Femur (tissue), 1 donor: ENCODE results near the gene JPH3.

Experiments used
- DNase-seq: peaks from one replicate; pipeline ENCODE4 v3.0.0-alpha.2; 2017

Gene JPH3

GRCh38 chr16:87684711-87685404 lies 82.5 kb downstream of the JPH3 start:
- no peak for DNase-seq

- no peak for DNase-seq
These were observed 83.1 kb downstream of the JPH3 start for GRCh38 chr16:87685405-87685755.

DNA sequence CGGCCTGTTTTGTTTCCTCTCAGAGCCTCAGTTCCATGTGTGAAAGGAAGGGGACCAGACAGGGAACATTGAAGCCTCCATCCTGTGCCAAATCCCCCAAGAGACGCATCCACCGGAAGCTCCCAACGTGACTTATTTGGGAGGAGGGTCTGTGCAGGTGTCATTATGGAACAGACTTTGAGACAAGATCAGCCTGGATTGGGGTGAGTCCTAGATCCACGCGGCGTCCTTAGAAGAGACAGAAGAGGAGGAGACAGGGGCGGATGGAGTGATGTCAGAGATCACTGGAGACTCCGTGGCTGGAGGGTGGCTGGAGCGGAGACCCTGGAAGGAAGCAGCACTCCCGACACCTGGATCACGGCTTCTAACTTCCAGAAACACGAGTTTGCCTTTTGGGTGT lies 83.5 kb downstream of the JPH3 start:
- no peak for DNase-seq

DNA sequence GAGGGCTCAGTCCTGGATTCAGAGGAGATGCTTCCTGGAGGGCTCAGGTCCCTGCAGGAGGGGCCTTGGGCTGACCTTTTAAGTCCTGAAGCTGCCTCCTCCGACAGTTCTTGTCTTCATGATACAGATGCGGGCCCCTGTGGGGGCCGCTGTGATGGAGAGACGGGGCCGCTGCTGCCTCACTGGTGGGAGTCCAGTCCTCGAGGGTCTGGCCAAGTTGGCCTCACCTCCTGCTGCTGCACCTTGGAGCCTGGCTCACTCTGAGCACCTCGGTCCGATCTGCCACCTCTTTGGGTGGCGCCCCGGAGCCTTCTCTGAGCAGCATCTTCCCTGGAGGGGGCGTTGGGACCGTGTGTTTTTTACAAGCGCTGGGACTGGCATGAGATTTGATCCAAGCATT lies 84.4 kb downstream of the JPH3 start:
- no peak for DNase-seq

GRCh38 chr16:87687126-87687910 lies 85.0 kb downstream of the JPH3 start:
- DNase-seq = peak; percentile 53

DNA sequence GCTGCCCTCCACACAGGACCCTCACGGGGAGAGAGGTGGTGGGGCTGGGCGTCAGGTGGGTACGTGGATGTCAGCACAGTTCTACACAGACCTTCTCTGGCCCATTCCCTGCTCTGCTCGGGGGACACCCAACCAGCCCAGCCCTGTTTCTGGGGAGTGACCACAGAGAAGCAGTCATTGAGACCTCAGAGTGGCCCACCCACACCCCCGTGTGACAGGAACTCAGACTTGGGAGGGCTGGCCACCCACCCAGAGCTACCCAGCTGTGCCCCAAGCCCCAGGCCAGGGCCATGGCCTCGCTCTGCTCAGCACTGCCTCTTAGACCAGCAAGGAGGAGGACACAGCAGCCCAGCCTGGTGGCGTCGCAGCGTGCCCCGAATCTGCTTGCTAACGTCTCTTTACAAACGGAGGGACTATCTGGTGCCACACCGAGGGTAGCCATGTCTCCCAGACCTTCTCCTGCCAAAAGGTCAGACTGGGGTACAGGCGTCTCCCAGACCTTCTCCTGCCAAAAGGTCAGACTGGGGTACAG lies 85.8 kb downstream of the JPH3 start:
- DNase-seq = no peak

GRCh38 chr16:87688876-87689815 lies 86.8 kb downstream of the JPH3 start:
- DNase-seq = no peak

DNA sequence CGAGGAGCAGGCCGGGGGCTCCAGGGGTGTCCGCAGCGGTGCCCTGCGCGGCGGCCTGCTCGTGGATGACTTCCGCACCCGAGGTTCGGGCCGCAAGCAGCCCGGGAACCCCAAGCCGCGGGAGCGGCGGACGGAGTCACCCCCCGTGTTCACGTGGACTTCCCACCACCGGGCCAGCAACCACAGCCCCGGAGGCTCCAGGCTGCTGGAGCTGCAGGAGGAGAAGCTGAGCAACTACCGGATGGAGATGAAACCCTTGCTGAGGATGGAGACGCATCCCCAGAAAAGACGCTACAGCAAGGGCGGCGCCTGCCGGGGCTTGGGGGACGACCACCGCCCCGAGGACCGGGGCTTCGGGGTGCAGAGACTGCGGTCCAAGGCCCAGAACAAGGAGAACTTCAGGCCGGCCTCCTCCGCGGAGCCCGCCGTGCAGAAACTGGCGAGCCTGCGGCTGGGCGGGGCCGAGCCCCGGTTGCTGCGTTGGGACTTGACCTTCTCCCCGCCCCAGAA lies 87.7 kb downstream of the JPH3 start:
- no peak for DNase-seq

DNA sequence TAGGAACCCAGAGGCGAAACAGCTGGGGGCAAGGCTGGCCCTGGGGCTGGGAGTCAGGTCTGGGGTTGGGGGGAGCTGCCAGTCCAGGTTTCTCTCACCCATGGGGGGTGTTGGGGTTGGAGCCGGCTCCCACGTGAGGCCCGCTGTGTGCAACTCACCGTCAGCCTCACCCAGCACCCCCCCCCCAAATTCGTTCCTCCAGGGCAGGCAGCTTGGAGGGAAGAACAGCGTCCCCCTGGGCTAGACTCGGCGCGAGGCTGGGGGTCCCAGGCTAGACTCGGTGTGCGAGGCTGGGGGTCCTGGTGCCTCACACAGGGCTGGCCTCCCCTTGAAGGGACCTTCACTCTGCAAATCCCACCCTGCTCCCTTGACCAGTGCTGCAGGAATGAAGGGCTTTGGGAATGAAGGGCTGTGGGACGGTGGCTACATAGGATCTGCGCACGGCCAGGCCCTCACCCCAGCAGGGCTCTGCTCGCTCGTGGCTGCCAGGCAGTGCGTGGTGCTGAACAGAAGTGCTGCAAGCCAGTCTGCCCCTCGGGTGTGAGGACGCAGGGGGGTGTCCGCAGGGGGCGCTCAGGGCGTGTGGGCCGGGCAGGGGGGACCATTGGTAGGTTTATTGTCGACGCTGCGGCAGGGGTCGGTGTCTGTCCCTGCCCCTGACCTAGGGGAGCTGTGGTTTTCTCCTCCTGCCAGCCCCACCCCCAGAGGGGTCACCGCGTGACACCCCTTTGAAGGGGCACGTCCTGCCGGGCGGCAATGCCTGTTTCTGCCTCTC lies 88.8 kb downstream of the JPH3 start:
- no peak for DNase-seq

DNA sequence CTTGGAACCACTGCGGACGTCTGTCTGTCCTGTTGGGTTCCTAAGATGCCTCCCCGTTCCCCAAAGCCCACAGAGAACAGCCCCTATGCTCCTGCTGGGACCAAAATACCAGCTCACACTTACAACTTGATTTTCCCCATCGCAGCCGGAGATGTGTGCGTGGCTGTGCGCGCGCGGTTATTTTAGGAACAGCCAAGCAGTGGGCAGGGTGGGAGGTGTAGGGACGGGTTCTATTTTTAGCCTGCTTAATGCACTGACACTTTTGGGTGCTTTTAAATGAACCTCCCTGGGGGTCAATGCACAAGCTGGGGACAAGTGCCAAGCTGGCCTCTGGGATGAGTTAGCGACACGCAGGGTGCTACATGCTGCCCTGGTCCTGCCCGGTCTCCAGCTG lies 89.4 kb downstream of the JPH3 start:
- no peak for DNase-seq

- DNase-seq = no peak
These were observed 89.9 kb downstream of the JPH3 start for GRCh38 chr16:87692176-87692575.

DNA sequence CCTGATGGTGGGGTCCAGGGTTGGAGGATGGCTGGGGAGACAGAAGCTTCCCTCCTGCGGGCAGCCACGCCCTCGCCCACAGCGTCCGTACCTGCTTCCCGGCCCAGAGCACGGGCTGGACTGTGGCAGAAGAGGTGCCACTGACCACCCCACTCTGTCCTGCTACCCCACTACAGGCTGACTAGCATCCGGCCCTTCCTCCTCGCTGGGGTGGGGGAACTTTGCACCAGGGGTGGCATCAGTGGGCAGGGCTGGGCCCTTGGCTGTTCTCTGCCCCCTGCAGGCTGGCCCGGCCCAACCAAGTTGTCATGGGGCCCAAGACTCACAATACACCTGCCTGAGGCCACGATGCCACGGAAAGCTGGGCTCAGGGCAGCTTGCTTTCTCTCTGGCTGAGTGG lies 90.4 kb downstream of the JPH3 start:
- DNase-seq = no peak

DNA sequence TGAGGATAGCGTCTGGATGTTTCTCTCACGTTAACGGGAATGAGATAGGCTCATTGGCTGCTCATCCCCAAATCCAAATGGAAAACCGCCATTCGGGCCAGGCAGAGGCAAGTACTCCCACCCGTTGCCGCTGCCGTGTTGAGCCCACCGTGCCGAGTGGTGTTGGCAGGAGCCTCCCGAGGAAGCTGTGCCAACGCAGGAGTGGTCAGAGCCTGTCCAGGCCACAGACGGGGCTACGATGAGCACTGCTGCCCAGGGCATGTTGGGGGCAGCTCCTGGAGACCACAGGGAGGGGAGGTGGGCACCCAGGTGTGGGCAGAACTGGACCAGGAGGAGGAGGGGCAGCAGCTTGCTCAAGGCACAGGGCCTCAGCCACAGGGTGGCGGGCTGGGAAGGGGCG lies 91.5 kb downstream of the JPH3 start:
- no peak for DNase-seq

DNA sequence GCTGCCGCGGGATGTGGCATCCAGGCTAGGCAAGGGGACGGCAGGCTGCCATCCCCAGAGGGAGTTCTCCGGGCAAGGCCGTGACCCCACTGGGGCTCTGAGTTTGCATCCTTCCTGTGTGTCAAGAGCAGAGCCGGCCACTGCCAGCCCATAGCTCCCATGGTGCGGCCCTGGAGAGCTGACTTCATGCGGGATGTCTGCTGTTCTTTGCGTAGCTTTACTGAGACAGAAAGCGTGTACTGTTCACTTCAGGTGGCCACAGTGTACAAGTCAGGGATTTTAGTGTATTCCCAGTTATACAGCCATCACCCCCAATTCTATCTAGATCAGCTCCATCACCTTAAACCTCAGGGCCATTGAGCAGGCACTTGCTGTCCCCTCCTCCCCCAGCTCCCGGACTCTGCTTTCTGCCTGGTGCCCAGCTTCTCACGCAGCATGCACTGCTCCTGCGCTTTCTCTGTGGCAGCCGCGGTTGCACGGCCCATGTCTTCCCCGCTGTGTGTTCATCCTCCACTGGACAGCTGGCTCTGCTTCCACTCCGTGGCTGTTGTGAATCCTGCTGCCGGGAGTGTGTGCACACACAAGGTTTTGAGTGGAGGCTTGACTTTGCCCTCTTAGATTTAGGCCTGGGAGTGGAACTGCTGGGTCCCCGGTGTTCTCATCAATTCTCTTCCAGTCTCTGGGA lies 92.3 kb downstream of the JPH3 start:
- no peak for DNase-seq

- no peak for DNase-seq
These were observed 93.2 kb downstream of the JPH3 start for GRCh38 chr16:87695534-87695933.

DNA sequence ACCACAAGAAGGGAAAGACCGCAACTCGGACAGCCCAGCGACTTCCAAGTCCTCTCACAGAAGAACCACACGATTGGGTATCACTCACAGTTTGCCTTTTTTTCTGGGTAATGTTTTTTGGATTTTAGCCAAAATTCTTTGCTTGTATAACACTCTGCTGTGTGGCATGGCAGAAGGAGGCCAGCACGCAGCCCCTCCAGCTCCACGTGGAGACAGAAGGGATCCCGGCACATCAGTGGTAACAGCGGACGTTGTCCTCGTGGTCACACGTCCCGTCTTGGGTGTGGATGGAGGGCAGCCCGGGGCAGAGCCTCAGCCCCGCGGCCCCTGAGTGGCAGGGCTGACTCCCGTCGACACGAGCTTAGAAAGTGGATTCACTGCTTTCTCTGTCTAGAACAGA lies 94.4 kb downstream of the JPH3 start:
- DNase-seq = no peak

DNA sequence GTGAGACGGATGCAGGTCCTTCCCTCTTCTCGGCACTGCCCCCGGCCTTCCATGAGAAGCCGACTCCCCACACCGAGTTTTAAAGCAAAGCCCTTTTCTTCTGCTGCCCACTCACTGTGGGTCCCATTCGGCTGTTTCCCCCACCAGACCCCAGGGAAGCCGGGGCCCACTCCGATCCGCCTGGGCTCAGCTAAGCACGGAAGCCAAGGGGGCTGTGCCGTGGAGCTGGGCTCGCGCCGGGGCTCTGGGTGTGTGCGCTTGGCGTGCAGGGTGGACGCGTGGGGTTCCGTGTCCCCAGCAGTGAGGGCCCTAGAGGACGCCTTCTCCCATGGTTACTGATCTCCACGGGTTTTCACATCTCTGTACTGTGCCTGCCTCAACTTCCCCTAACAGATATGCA lies 94.9 kb downstream of the JPH3 start:
- DNase-seq = no peak

DNA sequence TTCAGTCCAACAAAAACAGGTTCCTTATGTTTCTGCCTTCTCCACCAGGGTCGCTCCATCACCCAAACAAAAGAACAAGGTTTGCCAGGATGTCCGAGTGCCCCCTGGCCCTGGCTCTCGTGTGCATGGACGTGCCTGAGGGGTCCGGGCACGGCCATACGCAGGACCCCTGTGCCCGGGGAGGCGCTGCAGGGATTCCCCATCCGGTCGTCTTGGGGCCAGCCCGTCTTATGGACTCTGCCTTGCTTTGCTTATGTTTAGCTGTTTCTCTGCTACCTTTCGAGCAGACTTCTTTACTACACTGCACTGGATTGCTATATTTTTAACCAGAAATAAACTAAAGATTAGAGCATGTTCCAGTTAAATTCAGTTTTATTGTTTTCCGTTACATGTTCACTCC lies 95.5 kb downstream of the JPH3 start:
- DNase-seq = no peak

GRCh38 chr16:87698241-87698640 lies 95.9 kb downstream of the JPH3 start:
- no peak for DNase-seq

DNA sequence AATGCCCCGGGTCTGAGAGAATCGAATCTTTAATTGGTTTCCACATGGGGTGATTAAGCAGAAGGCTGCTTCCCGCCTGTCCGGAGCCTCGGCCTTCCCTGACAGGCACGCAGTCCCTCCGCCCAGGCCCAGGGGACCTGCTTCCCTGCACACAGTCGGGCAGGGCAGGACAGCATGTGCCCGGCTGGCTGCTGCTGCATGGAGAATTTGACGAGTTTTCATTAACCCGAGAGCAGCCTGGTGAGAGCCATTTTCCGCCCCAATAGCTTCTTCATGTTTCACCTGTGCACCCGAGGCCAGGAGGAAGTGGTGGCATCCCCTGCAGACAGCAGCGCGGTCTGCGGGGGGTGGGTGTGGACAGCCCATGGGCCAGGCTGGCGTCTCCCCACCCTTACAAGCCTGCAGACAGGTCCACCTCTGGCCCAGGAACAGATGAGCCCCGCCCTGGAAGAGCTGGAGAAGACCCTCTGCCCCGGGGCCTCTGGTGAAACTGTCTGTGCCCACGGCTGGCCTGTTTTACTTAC lies 96.4 kb downstream of the JPH3 start:
- DNase-seq = no peak

DNA sequence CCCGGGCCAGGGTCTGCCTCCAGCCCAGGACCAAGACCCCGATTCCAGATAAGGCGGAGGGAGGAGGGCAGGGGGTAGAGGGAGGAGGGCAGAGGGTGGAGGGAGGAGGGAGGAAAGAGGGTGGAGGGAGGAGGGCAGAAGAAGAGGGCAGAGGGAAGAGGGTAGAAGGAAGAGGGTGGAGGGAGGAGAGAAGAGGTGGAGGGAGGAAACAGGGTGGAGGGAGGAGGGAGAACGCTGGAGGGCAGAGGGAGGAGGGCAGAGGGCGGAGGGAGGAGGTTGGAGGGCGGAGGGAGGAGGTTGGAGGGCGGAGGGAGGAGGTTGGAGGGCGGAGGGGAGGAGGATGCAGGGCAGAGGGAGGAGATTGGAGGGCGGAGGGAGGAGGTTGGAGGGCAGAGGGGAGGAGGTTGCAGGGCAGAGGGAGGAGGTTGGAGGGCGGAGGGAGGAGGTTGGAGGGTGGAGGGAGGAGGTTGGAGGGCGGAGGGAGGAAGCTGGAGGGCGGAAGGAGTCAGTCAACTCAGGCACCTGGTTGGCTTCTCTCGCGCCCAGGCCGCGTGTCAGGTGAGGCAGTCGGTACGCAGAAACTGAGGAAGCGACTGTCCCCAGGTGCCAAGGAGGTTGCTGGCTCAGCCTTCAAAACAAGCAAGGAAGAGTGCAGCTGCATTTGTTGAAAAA lies 98.2 kb downstream of the JPH3 start:
- DNase-seq = no peak
